ENCODE data around the gene MYO7A. TPM values are rescaled to one million over a fixed set of nuclear protein-coding genes. Genes with fewer than 3 reads are reported as not detected.

Gene MYO7A
- polyA plus RNA-seq, 1 experiment, result not detected

GRCh38 chr11:77213029-77213579, 85.1 kb downstream of the MYO7A start:
- H3K9me3 ChIP-seq (ENCODE audit: control insufficient read depth, insufficient read depth, low read length), result no peaks in the 10 kb centered on the region; the same call in 1 of the 2 replicates
- H3K4me3 ChIP-seq (ENCODE audit: low read depth, low read length), result no peak overlapping the region
- POLR2A ChIA-PET, result no interaction called here
- peaks cover 15% of the 10 kb centered on the region for H3K27me3 ChIP-seq (ENCODE audit: control insufficient read depth, insufficient read depth, low read length)
- no peak overlapping the region for H3K27ac ChIP-seq (ENCODE audit: low read depth, low read length)
- no peak for DNase-seq (ENCODE audit: low read depth, low spot score)
- TF ChIP-seq, protein P1, sequence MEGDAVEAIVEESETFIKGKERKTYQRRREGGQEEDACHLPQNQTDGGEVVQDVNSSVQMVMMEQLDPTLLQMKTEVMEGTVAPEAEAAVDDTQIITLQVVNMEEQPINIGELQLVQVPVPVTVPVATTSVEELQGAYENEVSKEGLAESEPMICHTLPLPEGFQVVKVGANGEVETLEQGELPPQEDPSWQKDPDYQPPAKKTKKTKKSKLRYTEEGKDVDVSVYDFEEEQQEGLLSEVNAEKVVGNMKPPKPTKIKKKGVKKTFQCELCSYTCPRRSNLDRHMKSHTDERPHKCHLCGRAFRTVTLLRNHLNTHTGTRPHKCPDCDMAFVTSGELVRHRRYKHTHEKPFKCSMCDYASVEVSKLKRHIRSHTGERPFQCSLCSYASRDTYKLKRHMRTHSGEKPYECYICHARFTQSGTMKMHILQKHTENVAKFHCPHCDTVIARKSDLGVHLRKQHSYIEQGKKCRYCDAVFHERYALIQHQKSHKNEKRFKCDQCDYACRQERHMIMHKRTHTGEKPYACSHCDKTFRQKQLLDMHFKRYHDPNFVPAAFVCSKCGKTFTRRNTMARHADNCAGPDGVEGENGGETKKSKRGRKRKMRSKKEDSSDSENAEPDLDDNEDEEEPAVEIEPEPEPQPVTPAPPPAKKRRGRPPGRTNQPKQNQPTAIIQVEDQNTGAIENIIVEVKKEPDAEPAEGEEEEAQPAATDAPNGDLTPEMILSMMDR (IDR thresholded peaks at IDR 0.05; ENCODE audit: low read depth, low read length), result no peak
- CTCF ChIA-PET, result no interaction called here

- TF ChIP-seq, protein P1 (IDR thresholded peaks at IDR 0.05; ENCODE audit: low read depth, low read length), result no peak
- ChIA-PET POLR2A (no interaction called here), CTCF (no interaction called here)
- peaks cover 16% of the 10 kb centered on the region for H3K27me3 ChIP-seq (ENCODE audit: control insufficient read depth, insufficient read depth, low read length)
- H3K4me3 ChIP-seq (ENCODE audit: low read depth, low read length), result no peak overlapping the region
- H3K27ac ChIP-seq (ENCODE audit: low read depth, low read length), result no peak overlapping the region
- no peak for DNase-seq (ENCODE audit: low read depth, low spot score)
- H3K9me3 ChIP-seq (ENCODE audit: control insufficient read depth, insufficient read depth, low read length), result no peaks in the 10 kb centered on the region; the same call in 1 of the 2 replicates
These were observed 85.8 kb downstream of the MYO7A start for GRCh38 chr11:77213589-77214428.

DNA sequence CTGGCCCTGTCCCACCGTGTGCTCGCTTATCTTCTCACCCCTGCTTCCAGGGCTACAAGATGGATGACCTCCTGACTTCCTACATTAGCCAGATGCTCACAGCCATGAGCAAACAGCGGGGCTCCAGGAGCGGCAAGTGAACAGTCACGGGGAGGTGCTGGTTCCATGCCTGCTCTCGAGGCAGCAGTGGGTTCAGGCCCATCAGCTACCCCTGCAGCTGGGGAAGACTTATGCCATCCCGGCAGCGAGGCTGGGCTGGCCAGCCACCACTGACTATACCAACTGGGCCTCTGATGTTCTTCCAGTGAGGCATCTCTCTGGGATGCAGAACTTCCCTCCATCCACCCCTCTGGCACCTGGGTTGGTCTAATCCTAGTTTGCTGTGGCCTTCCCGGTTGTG, 86.5 kb downstream of the MYO7A start:
- CTCF ChIA-PET, result no interaction called here
- POLR2A ChIA-PET, result no interaction called here
- Histone ChIP-seq H3K4me3 (ENCODE audit: low read depth, low read length) (no peak overlapping the region), H3K9me3 (ENCODE audit: control insufficient read depth, insufficient read depth, low read length) (no peaks in the 10 kb centered on the region; the same call in 1 of the 2 replicates), H3K27me3 (ENCODE audit: control insufficient read depth, insufficient read depth, low read length) (peaks cover 16% of the 10 kb centered on the region), H3K27ac (ENCODE audit: low read depth, low read length) (no peak overlapping the region)
- TF ChIP-seq, protein P1 (IDR thresholded peaks at IDR 0.05; ENCODE audit: low read depth, low read length), result no peak
- no peak for DNase-seq (ENCODE audit: low read depth, low spot score)

GRCh38 chr11:77215106-77215505, 87.1 kb downstream of the MYO7A start:
- no peaks in the 10 kb centered on the region; the same call in 1 of the 2 replicates for H3K9me3 ChIP-seq (ENCODE audit: control insufficient read depth, insufficient read depth, low read length)
- POLR2A ChIA-PET, result no interaction called here
- TF ChIP-seq, protein P1 (IDR thresholded peaks at IDR 0.05; ENCODE audit: low read depth, low read length), result no peak
- no peak overlapping the region for H3K4me3 ChIP-seq (ENCODE audit: low read depth, low read length)
- no peak overlapping the region for H3K27ac ChIP-seq (ENCODE audit: low read depth, low read length)
- peaks cover 16% of the 10 kb centered on the region for H3K27me3 ChIP-seq (ENCODE audit: control insufficient read depth, insufficient read depth, low read length)
- CTCF ChIA-PET, result interaction anchor here (0.7 kb wide), 1 partner anchor 28 kb away, joined by 4 read pairs; no protein-coding TSS in a partner anchor
- DNase-seq (ENCODE audit: low read depth, low spot score), result no peak

GRCh38 chr11:77217156-77217555, 89.1 kb downstream of the MYO7A start:
- Histone ChIP-seq H3K4me3 (ENCODE audit: low read depth, low read length) (no peak overlapping the region), H3K9me3 (ENCODE audit: control insufficient read depth, insufficient read depth, low read length) (no peaks in the 10 kb centered on the region; the same call in 1 of the 2 replicates), H3K27ac (ENCODE audit: low read depth, low read length) (no peak overlapping the region), H3K27me3 (ENCODE audit: control insufficient read depth, insufficient read depth, low read length) (peaks cover 12% of the 10 kb centered on the region)
- ChIA-PET CTCF (no interaction called here), POLR2A (no interaction called here)
- no peak for DNase-seq (ENCODE audit: low read depth, low spot score)
- TF ChIP-seq, protein P1 (IDR thresholded peaks at IDR 0.05; ENCODE audit: low read depth, low read length), result no peak

All from AG04450 (cell line).